ENCODE measurements around the gene ATP2C2. TPM values are rescaled to one million over a fixed set of nuclear protein-coding genes. Genes with fewer than 3 reads are reported as not detected.

ATP2C2 gene
- total and polyA plus RNA-seq, 2 of the 8 experiments (the other 6 are each of a cell fraction or from before 2014, with no cell fraction given) = 1.2 to 2.8 TPM

DNA sequence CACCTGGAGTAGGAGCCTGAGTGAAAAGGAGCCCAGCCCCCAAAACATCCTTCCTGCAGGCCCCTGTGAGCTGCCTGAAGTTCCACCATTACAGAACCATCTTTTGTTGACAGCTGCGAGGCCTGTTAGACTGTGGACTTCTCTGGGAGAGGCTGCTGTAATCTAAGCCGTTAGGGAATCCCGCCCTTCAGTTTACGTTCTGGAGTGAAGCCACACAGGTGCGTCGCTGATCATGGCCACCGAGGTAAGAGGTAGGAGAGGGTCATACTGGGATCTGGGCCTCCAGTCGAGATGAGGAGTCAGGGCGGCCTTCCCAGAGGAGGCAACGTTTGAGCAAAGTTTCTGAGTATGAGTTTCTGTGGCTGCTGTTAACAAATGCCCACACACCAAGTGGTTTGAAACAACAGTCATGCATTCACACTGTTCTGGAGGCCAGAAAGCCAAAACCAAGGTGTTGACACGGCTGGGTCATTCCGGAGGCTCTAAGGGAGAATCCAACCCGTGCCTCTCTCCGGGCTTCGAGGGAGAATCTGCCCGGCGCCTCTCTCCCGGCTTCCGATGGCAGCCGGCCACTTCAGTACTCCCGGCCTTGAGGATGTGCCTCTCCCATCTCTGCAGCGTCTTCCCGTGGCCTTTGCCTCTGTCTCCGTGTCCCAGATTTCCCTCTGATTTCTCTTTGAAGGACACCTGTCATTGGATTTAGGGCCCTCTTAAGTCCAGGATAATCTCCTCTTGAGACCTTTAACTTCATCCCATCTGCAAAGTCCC, 26.6 kb upstream of the ATP2C2 start:
- no peak overlapping the region for H3K9ac ChIP-seq (replicated peaks in 1 of 4; ENCODE audit: extremely low read depth in 1 of 4, low read depth in 3 of 4, low read length in 3 of 4)
- no peak overlapping the region for H2BK5ac ChIP-seq (ENCODE audit: low read depth, low read length)
- H2BK12ac ChIP-seq (ENCODE audit: low read depth, low read length) = no peak overlapping the region
- H3K4ac ChIP-seq (replicated peaks; ENCODE audit: insufficient read length, low read depth, low read length) = no peak overlapping the region
- no peaks in the 10 kb centered on the region for H3K27me3 ChIP-seq (replicated peaks in 1 of 4; ENCODE audit: control insufficient read depth in 3 of 4, extremely low read depth in 1 of 4, insufficient read depth in 3 of 4, low read length in 3 of 4)
- no peaks in the 10 kb centered on the region for H3K79me2 ChIP-seq (ENCODE audit: control insufficient read depth in 1 of 2, insufficient read depth in 2 of 2, low read length in 2 of 2)
- no peak overlapping the region for H4K8ac ChIP-seq (ENCODE audit: extremely low read depth, insufficient read depth, low read length)
- no peaks in the 10 kb centered on the region for H3K9me3 ChIP-seq (ENCODE audit: insufficient read depth in 2 of 2, low read depth in 1 of 2, low read length in 1 of 2)
- FAIRE-seq (no peak), DNase-seq (ENCODE audit: low read depth in 1 of 2, low spot score in 2 of 2) (no peak)
- no peak overlapping the region for H3K56ac ChIP-seq (replicated peaks; ENCODE audit: insufficient read length, low read depth, low read length)
- H3K14ac ChIP-seq (ENCODE audit: insufficient read length) = no peak overlapping the region
- no peaks in the 10 kb centered on the region for H3K4me1 ChIP-seq (replicated peaks in 1 of 4; ENCODE audit: control insufficient read depth in 3 of 4, insufficient read depth in 4 of 4, low read length in 3 of 4)
- CTCF ChIA-PET (ENCODE audit: partially characterized antibody) = interaction anchor here (0.8 kb wide), 1 partner anchor 34 kb away, joined by 3 read pairs; no protein-coding TSS in a partner anchor
- TF ChIP-seq GTF2F1 (IDR thresholded peaks at IDR 0.05; ENCODE audit: borderline replicate concordance, low read depth, low read length) = no peak
- no peak for TF ChIP-seq CBX5 (IDR thresholded peaks at IDR 0.05; ENCODE audit: low read depth, low read length)
- TF ChIP-seq, protein P1, sequence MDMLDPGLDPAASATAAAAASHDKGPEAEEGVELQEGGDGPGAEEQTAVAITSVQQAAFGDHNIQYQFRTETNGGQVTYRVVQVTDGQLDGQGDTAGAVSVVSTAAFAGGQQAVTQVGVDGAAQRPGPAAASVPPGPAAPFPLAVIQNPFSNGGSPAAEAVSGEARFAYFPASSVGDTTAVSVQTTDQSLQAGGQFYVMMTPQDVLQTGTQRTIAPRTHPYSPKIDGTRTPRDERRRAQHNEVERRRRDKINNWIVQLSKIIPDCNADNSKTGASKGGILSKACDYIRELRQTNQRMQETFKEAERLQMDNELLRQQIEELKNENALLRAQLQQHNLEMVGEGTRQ (IDR thresholded peaks at IDR 0.05; ENCODE audit: low read length) = no peak
- TF ChIP-seq TCF12 (IDR thresholded peaks at IDR 0.05; ENCODE audit: low read depth, low read length) = no peak
- no peak for TF ChIP-seq SIX5 (IDR thresholded peaks at IDR 0.05; ENCODE audit: low read depth, low read length)
- no peak for TF ChIP-seq SP2 (IDR thresholded peaks at IDR 0.05; ENCODE audit: low read length)
- no peak for TF ChIP-seq SIN3A (conservative IDR thresholded peaks at IDR 0.05 in 1 of 2, IDR thresholded peaks at IDR 0.05 in 1 of 2; ENCODE audit: low read depth in 1 of 2, low read length in 2 of 2)
- TF ChIP-seq HDAC6 (IDR thresholded peaks at IDR 0.05; ENCODE audit: low read depth, low read length) = no peak
- no peak for TF ChIP-seq NANOG (IDR thresholded peaks at IDR 0.05; ENCODE audit: insufficient read depth, low read depth, low read length, poor library complexity, severe bottlenecking)
- no peak for TF ChIP-seq MAFK (IDR thresholded peaks at IDR 0.05; ENCODE audit: low read depth, low read length)
- no peaks in the 10 kb centered on the region for H3K79me1 ChIP-seq (ENCODE audit: low read depth, low read length)
- POLR2A ChIA-PET (ENCODE audit: partially characterized antibody) = no interaction called here
- H2AK5ac ChIP-seq (ENCODE audit: low read depth, low read length) = no peak overlapping the region
- no peaks in the 10 kb centered on the region for H3K23me2 ChIP-seq (ENCODE audit: low read depth, low read length)
- H2BK120ac ChIP-seq (replicated peaks; ENCODE audit: low read depth, low read length) = no peak overlapping the region
- no peak overlapping the region for H2BK15ac ChIP-seq (ENCODE audit: low read length)
- 83% methylated on average over 24 of the region's 24 CpGs; no CpG with 5 or more reads in 1 of the 2 experiments for WGBS, 2 experiments (ENCODE audit: extremely low coverage in 1 of 2, insufficient coverage in 1 of 2, insufficient read length in 1 of 2, insufficient replicate concordance in 2 of 2, low coverage in 1 of 2, low lambda C conversion rate in 2 of 2, missing lambda C conversion rate in 1 of 2)
- no peak overlapping the region for H3K4me3 ChIP-seq (ENCODE audit: extremely low read depth in 1 of 4, insufficient read depth in 2 of 4, low read depth in 3 of 4, low read length in 4 of 4)
- no peak overlapping the region for H3K23ac ChIP-seq (ENCODE audit: insufficient read length)
- H3K27ac ChIP-seq (ENCODE audit: low read depth, low read length) = no peak overlapping the region
- H2AFZ ChIP-seq (ENCODE audit: low read length) = no peak overlapping the region
- no peak overlapping the region for H3K4me2 ChIP-seq (ENCODE audit: insufficient read depth in 1 of 2, low read depth in 2 of 2, low read length in 2 of 2)
- H4K20me1 ChIP-seq (replicated peaks in 1 of 2; ENCODE audit: control insufficient read depth in 1 of 2, insufficient read depth in 2 of 2, low read length in 2 of 2) = no peaks in the 10 kb centered on the region
- H3K18ac ChIP-seq (ENCODE audit: extremely low read depth, low read length) = no peak overlapping the region
- H2BK20ac ChIP-seq (ENCODE audit: low read length) = no peak overlapping the region
- no peaks in the 10 kb centered on the region for H3K36me3 ChIP-seq (ENCODE audit: control insufficient read depth in 2 of 4, insufficient read depth in 4 of 4, low read length in 3 of 4)
- H4K5ac ChIP-seq (ENCODE audit: insufficient read length, low read depth, low read length) = no peak overlapping the region
- no peak overlapping the region for H4K91ac ChIP-seq (replicated peaks; ENCODE audit: insufficient read length, low read length)

Measured in H1 (cell line).